Stimulated activated CD4-positive, alpha-beta T cell treated with anti-CD3 and anti-CD28 coated beads, TNF-alpha, amount 100 ng/mL, for 1 hour (primary cell): ENCODE measurements around the gene WDR64.
"Not testable (repeated sequence)": the region's sequence is repeated elsewhere in the genome, so short reads cannot be mapped to it uniquely, and the experiment has no call there.

ENCODE experiments used
- DNase-seq, 3 donors: peaks; one replicate each; pipeline ENCODE4 v3.0.0-alpha.2; 2020; ENCODE audit warnings: low read depth in 3 of 3, low spot score in 1 of 3

WDR64 gene

GRCh38 chr1:241735493-241735926 is 83.4 kb downstream of the WDR64 start:
- DNase-seq, result not testable (repeated sequence)

- DNase-seq, result no peak
Measured at GRCh38 chr1:241736387-241736786, 84.3 kb downstream of the WDR64 start.

- no peak for DNase-seq
Measured at GRCh38 chr1:241738284-241739078, 86.4 kb downstream of the WDR64 start.

- no peak for DNase-seq
Measured at GRCh38 chr1:241742084-241742483, 90.0 kb downstream of the WDR64 start.

- no peak for DNase-seq
Measured at GRCh38 chr1:241744591-241744990, 92.5 kb downstream of the WDR64 start.

GRCh38 chr1:241747992-241748391 is 95.9 kb downstream of the WDR64 start:
- no peak for DNase-seq

- DNase-seq, result no peak
Measured at GRCh38 chr1:241749041-241749944, 97.2 kb downstream of the WDR64 start.

GRCh38 chr1:241749945-241750695 is 98.0 kb downstream of the WDR64 start:
- no peak for DNase-seq

GRCh38 chr1:241751524-241751923 is 99.4 kb downstream of the WDR64 start:
- DNase-seq, result no peak

GRCh38 chr1:241762713-241763339 is 110.7 kb downstream of the WDR64 start:
- no peak for DNase-seq

- no peak for DNase-seq
Measured at GRCh38 chr1:241765390-241765789, 113.3 kb downstream of the WDR64 start.

GRCh38 chr1:241767737-241768136 is 115.7 kb downstream of the WDR64 start:
- DNase-seq, result no peak

GRCh38 chr1:241770115-241770514 is 118.0 kb downstream of the WDR64 start:
- no peak for DNase-seq

- no peak for DNase-seq
Measured at GRCh38 chr1:241771117-241771516, 119.0 kb downstream of the WDR64 start.

- no peak for DNase-seq
Measured at GRCh38 chr1:241772932-241773500, 120.9 kb downstream of the WDR64 start.

- DNase-seq, result no peak
Measured at GRCh38 chr1:241773991-241774390, 121.9 kb downstream of the WDR64 start.

- DNase-seq, result no peak
Measured at GRCh38 chr1:241775021-241775420, 122.9 kb downstream of the WDR64 start.

- no peak for DNase-seq
Measured at GRCh38 chr1:241776911-241777310, 124.8 kb downstream of the WDR64 start.

GRCh38 chr1:241778117-241778516 is 126.0 kb downstream of the WDR64 start:
- DNase-seq, result no peak

GRCh38 chr1:241779897-241780296 is 127.8 kb downstream of the WDR64 start:
- no peak for DNase-seq

GRCh38 chr1:241782396-241782795 is 130.3 kb downstream of the WDR64 start:
- no peak for DNase-seq
